ENCODE results near the gene TMEM185B.

Gene TMEM185B

DNA sequence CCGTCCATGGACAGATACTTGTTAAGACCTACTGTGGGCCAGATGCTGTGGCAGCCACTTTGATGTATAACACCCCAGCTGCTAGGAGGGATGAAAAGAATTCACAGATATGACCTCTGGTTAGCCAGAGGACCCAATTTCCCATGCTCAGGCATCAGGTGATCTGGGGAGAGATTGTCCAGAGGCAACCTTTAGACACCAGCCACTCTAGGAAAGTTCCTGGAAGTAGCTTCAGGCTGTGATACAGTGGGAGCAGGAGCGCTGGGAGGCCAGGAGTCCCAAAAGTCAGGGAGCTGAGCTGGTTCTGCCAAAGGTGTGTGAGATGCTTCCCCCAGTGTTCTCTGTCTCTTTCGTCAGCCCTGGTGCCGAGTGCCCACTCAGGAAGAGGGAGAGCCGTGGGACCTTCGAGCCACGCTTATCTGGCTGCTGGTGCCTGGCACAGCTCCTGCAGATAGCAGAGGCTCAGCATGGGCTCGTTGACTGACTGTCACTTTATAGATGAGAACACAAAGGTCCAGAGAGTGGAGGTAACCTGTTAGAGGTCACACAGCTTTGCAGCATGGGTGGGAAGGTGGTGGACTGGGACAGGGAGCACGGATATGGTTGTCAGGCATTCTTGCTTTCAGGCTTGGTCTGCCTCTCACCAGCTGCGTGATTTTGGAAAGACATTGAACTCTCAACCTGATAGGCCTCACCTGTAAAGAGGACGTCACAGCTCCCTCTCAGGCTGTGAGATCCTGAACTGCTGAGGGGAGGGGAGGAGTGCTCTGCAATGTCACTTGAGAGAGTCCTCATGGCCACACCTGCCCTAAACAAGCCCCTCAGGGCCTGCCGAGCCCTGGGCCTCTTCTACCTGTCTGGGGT is 21.7 kb upstream of the TMEM185B start:
- TF ChIP-seq, protein P1, sequence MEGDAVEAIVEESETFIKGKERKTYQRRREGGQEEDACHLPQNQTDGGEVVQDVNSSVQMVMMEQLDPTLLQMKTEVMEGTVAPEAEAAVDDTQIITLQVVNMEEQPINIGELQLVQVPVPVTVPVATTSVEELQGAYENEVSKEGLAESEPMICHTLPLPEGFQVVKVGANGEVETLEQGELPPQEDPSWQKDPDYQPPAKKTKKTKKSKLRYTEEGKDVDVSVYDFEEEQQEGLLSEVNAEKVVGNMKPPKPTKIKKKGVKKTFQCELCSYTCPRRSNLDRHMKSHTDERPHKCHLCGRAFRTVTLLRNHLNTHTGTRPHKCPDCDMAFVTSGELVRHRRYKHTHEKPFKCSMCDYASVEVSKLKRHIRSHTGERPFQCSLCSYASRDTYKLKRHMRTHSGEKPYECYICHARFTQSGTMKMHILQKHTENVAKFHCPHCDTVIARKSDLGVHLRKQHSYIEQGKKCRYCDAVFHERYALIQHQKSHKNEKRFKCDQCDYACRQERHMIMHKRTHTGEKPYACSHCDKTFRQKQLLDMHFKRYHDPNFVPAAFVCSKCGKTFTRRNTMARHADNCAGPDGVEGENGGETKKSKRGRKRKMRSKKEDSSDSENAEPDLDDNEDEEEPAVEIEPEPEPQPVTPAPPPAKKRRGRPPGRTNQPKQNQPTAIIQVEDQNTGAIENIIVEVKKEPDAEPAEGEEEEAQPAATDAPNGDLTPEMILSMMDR (IDR thresholded peaks at IDR 0.05; ENCODE audit: low read depth, low read length, missing control alignments), result no peak
- DNase-seq (ENCODE audit: extremely low read depth, low read depth), result no peak
- no peak overlapping the region for H3K4me3 ChIP-seq (replicated peaks; ENCODE audit: low read depth, low read length)

DNA sequence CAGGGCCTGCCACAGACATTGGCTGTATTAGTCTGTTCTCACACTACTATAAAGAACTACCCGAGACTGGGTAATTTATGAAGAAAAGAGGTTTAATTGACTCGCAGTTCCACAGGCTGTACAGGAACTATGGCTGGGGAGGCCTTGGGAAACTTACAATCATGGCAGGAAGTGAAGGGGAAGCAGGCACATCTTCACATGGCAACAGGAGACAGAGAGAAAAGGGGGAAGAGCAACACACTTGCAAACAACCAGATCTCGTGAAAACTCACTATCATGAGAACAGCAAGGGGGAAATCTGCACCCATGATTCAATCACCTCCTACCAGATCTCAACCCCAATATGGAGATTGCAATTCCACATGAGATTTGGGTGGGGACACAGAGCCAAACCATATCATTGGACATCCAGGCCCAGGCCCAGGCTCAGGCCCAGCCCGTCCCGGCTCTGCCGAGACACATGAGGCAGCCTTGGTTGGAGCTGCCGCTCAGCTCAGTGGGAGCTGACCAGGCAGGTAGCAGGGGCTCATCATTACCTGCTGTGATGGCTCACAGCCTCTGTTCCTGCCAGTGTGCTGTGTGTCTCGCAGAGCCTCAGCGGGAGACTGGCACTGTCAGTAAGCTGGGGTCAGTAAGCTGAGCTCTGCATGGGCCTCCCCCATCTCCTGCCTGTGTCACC is 20.8 kb upstream of the TMEM185B start:
- H3K4me3 ChIP-seq (replicated peaks; ENCODE audit: low read depth, low read length), result no peak overlapping the region
- TF ChIP-seq, protein P1 (IDR thresholded peaks at IDR 0.05; ENCODE audit: low read depth, low read length, missing control alignments), result no peak
- no peak for DNase-seq (ENCODE audit: extremely low read depth, low read depth)

DNA sequence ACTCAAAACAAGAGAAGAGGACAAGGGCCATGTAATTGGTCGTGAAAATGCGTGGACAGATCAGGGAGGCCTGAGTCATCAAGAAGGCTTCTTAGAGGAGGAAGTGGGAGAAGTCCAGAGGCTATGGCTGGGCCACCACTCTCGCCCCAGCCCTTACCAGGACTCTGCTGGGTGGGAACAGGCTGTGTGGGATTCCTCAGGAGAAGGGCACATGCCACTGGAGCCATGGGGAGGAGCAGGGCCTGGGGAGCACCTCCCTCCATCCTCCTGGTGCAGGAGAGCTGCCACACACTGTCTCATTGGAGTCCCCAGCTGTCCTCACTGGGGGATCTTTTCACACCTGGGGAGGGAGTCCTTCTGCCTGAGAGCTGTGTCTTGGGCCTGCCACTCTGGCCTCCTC is 20.0 kb upstream of the TMEM185B start:
- H3K4me3 ChIP-seq (replicated peaks; ENCODE audit: low read depth, low read length), result no peak overlapping the region
- TF ChIP-seq, protein P1 (IDR thresholded peaks at IDR 0.05; ENCODE audit: low read depth, low read length, missing control alignments), result no peak
- DNase-seq (ENCODE audit: extremely low read depth, low read depth), result no peak

DNA sequence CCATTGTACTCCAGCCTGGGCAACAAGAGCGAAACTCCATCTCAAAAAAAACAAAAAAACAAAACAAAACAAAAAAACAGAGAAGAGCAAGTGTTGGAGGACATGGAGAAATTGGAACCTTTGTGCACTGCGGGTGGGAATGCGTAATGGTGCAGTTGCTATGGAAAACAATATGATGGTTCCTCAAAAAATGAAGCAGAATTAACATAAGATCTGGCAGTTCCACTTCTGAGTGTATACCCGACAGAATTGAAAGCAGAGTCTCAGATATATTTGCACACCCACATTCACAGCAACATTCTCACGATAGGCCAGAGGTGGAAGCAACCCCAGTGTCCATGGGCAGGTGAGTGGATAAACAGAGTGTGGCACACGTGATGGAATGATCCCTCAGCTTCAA is 18.5 kb upstream of the TMEM185B start:
- no peak overlapping the region for H3K4me3 ChIP-seq (replicated peaks; ENCODE audit: low read depth, low read length)
- TF ChIP-seq, protein P1 (IDR thresholded peaks at IDR 0.05; ENCODE audit: low read depth, low read length, missing control alignments), result no peak
- no peak for DNase-seq (ENCODE audit: extremely low read depth, low read depth)

DNA sequence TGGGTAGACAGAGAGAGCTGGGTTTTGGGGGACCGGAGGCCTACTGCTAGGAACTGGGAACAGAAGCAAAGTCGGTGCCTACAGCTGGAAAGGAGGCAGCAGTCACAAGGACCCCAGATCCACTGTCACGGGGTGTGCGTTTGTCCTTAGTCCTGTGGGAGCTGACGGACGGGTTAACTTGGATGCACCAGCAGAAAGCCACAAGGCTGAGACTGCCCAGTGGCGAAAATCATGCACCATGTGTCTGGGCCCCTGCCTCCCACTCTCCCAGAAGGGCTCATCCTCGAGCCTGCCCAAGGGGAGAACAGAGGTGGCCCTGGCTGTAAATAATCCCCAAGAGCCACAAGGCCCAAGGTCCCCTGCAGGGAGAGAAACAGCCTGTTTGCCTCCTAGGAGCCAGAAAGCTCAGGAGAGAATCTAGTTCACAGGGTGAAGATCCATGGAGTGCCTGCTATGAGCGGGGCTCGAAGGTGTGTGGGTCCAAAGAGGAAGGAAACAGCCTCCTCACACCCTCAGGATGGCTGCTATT is 17.8 kb upstream of the TMEM185B start:
- TF ChIP-seq, protein P1 (IDR thresholded peaks at IDR 0.05; ENCODE audit: low read depth, low read length, missing control alignments), result no peak
- no peak overlapping the region for H3K4me3 ChIP-seq (replicated peaks; ENCODE audit: low read depth, low read length)
- no peak for DNase-seq (ENCODE audit: extremely low read depth, low read depth)

DNA sequence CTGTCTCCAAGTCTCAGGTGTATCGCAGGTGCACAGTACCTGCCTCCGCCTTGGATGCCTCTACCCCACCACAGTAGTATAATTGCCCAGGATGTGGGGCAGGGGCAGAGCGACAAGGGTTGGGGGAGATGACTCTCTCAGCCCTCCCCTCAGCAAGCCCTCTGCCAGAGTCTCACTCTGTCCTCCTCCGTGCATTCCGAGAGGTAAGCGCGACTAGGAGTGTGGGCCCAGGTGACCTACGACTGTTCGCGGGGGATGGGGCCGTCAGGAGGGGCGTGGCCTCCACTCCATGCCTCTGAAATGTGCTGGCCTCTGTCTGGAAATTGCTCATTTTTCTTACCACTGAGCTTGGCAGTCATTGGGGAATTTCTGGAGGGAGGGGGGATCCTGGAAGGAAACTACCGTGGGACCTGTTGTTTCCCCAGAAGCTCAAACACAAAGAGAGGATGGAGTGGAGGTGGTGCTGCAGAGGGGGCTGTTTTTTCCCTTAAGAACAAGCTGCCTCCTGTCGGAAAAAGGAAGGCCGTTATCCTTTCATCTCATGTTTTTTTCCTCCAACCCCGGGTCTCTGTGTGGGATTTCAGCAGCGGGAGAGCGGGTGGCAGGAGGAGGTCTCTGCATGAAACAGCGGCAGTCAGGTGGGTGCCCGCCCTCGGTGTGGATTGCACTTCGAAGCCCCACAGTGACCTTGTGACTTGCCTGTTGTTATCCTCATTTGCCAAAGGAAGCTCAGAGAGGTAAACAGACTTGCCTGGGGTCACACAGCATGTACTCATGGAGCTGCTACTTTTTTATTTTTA is 16.5 kb upstream of the TMEM185B start:
- no peak overlapping the region for H3K4me3 ChIP-seq (replicated peaks; ENCODE audit: low read depth, low read length)
- no peak for DNase-seq (ENCODE audit: extremely low read depth, low read depth)
- TF ChIP-seq, protein P1 (IDR thresholded peaks at IDR 0.05; ENCODE audit: low read depth, low read length, missing control alignments), result no peak

All from HFF-Myc (cell line).